ENCODE results near the gene VWF.

Gene VWF

DNA sequence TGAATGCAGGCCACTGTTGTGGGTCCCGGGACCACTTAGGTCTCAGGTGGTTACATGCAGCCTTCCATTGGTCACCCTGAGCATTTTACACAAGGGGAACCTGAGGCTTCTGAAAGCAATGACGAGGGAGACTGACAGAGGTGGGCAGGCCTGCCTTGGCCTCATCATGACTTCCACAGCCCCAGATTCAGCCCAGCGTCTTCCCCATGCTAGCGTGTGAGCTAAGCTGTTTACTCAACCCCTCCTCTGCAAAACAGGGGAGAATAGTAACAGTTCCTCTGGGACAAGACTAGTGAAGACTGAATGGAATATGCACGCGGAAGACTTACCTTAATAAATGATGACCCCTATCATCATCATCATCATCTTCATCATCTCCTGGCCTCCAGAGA is 46.8 kb downstream of the VWF start:
- no peak for DNase-seq (ENCODE audit: low read depth in 2 of 2)

DNA sequence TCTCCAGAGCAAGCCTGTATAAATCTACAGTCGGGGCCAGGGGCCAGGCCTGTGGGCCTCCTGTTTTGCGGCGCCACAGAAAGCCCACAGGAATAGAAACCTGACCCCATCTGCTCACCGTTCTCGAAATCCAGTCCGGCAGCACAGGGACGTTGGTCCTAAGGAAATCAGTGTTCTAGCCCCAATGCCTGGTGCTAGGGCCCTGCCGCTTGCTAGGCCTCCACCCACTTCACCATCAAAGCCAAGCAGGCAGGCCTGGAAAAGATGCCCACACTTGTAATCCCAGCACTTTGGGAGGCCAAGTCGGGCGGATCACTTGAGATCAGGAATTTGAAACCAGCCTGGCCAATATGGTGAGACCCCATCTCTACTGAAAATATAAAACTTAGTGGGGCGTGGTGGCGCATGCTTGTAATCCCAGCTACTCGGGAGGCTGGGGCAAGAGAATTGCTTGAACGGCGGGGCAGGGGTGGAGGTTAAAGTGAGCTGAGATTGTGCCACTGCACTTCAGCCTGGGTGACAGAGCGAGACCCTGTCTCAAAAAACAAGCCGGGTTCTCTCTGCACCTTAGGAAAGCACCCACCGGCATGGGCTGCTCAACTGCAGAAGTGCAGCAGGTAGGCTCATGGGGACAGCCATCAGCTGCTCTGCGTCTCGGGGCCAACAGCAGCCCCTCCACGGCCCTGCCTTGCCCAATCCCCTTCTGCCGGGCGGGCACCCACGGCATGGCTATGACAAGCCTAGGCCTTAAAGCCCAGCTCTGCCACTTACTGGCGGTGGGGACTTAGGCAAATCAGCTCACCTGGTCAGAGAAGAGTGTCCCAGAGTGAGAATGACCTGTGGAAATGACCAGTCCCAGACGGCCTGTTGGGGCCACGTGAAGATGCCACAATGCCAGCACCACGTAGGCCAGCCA is 47.4 kb downstream of the VWF start:
- DNase-seq (ENCODE audit: low read depth in 2 of 2), result no peak

DNA sequence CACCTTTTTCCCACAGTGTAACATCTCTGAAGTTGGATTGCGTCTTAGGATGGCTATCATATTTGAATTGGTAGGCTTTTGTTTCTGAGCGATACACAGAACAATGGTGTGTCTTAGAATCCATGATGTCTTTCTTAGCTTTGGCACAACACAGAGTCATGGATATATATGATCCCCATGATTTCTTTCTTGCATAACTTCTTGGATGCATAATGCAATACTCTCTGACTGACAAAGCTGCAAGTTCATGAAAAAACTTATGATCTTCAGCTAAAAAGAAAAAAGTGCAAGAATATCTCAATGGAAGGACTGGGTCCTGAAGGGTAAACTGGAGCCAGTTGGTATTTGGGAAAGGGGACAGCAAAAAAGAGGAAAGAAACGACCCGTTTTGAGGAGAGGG is 48.1 kb downstream of the VWF start:
- DNase-seq (ENCODE audit: low read depth in 2 of 2), result no peak

DNA sequence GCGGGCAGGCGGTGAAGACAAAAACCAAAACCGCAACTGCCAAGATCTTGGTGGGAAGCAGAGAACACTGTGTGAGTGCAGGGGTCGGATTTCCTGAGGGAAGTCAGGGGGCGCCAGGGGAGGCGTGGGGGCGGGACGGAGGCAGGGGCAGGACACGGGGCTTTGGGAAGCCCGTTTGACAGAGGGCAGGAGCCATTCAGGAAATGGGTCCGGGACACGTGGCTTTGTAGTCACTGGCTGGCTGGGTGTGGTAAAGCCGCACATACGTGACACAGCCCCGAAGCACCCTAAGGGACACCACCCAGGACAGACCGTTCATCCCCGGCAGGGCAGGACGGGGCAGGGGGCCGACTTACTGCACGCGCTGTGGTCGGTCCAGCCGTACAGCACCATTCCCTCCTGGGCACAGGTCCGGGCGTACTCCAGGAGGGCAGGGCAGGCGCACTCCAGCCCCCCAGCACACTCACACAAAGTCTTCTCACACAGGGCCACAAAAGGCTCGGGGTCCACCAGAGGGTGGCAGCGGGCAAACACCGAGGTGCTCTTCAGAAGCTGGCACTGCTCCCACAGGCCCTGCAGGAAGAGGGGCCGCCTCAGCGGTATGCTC is 49.4 kb downstream of the VWF start:
- DNase-seq (ENCODE audit: low read depth in 2 of 2), result peak in 1 of 2 experiments; percentile 39

DNA sequence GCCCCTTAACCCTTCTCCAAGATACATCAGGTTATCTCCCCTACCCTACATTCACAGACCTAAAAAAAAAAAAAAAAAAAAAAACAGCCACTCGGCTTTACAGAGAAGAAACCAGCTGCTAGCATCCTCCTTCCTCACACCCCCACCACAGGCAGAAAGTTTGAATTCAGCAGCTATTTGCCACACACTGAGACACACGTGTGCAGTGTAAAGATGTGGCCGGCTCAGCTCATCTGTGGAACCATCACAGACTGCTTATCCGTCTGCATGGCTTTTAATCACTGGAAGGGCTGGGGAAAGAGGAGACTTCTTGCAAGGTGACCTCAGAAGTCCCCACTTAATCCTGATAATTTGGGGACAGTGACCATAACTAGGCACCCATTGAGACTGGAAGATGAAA is 50.0 kb downstream of the VWF start:
- no peak for DNase-seq (ENCODE audit: low read depth in 2 of 2)

DNA sequence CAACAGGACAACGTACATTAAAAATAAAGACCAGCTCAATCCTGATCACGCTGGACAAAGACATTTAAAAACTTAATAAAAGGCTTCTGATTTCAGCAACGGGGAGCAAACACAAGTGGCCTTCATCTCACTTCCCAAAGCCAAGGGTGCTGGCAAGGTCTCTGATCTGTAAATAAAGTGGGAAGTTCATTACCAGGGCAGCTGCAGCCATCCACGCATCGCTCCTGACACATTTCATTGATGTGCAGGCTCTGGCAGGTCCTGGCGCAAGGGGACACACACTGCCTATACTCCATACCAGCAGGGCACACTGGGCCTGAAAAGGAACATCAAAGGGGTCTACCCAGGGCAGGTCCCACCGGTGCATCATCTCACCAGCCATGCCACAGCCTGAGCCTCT is 51.0 kb downstream of the VWF start:
- DNase-seq (ENCODE audit: low read depth in 2 of 2), result no peak

DNA sequence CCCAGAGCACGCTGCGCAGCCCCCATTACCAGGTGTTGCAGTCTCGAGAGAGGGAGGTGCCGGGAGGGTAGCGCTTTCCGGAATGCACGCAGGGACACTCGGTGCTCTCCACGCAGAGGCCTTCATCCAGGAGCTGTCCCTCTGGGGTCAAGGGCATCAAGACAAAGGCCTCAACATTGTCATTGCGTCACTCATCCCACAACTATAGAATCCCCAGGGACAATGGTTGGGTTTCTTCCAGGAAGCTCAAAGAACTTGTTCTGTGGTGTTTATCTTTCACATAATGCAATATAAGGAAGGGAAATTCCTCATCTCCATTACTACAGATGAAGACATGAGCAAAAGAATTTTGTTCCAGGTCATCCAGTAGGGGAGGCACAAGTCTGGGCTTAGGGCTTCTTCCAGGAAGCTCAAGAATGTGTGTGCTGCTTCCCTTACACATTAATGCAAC is 52.1 kb downstream of the VWF start:
- no peak for DNase-seq (ENCODE audit: low read depth in 2 of 2)

DNA sequence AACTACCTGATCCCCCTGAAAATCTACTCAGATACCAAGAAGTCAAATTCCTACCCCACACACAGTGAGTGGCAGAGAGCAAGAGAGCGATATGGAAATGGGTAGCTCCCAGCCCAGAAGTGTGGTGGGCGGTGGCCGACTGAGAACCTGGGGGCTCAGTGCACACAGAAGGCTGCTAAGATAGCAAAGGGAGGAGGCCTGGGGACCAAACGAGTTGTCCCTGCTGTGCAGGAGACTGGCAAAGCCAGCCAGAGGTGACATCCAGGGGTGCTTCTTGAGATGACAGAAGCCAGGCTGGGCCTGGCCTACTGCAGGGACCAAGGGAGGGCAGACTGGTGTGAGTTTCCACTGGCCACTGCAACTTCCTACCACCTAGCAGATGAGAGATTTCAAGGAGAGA is 52.9 kb downstream of the VWF start:
- DNase-seq (ENCODE audit: low read depth in 2 of 2), result no peak

DNA sequence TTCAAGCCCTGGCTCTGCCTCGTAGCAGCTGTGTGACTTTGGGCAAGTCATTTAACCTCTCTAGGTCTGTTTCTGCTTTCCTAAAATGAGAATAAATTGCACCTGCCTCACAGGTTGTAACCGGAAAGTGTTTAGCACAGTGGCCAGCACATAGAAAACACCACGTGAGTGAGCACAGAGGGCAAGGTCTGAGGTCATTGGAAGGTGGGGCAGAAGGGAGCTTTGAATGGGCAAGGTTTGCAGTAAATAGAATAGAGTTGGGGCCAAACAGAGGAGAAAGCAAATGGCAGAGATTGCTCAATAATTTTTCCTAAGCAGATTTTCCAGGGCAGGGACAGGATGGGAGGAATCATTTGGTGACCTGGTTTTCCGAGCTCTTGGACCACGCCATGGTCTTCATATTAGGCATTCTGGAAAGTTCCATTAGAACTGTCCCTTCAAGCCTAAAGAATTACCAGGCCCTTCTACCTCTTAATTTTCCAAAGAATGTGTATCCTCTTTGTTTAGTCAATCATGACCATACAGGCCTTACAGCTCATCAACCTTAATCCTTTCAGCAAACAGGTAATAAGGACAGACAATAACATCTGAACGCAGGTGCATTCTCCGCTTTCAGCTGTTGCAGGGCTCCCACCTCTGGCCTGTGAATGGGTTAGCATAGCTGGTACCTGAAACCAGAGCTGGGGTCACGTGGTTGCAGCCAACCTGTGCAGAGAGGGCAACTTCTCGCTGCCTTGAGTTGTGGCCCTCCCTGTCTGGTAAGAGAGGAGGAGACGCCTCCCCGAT is 53.8 kb downstream of the VWF start:
- DNase-seq (ENCODE audit: low read depth in 2 of 2), result no peak

DNA sequence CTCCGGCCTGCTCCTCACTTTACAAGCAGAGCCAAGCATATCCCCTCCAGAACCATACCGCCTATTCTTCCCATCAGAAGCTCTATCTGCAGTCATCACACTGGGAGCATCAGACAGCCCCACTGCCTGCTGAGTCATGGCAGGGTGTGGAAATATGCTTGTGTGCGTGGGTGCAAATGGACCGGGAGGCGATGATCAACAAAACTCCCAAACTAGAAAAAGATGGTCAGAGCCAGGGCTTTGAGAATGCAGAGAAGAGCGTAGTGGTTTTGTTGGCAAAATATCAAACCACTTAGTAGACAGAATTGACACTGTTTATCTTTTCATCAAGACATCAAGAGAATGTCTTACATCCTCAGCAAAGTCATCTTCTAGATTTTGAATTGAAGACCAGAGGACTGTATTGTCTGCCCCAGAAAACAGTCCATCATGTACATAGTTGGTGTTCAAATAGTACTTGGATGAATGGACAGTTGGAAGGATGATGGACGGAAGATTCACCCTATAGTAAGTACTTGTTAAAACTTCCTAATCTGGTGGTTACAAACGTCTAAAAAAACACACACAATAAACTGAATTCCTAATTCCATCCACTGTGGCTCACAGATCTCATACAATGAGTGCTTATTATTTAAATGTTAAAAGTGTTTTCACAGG is 54.9 kb downstream of the VWF start:
- DNase-seq (ENCODE audit: low read depth in 2 of 2), result peak in 1 of 2 experiments; percentile 32

DNA sequence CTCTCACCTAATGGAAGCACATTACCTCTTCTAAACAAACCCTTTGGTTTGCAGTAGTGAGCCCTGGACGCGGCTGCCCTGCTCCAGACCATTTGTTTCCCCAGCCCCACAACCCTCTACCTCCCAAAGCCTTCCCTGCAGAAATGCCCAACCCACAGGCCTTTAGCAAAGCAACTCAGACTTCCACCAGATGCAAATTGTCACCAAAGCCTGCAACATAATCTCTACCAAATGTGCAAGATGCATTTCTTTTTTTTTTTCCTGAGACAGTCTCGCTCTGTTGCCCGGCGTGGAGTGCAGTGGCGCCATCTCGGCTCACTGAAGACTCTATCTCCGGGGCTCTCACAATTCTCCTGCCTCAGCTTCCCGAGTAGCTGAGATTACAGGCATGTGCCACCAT is 56.2 kb downstream of the VWF start:
- DNase-seq (ENCODE audit: low read depth in 2 of 2), result no peak

DNA sequence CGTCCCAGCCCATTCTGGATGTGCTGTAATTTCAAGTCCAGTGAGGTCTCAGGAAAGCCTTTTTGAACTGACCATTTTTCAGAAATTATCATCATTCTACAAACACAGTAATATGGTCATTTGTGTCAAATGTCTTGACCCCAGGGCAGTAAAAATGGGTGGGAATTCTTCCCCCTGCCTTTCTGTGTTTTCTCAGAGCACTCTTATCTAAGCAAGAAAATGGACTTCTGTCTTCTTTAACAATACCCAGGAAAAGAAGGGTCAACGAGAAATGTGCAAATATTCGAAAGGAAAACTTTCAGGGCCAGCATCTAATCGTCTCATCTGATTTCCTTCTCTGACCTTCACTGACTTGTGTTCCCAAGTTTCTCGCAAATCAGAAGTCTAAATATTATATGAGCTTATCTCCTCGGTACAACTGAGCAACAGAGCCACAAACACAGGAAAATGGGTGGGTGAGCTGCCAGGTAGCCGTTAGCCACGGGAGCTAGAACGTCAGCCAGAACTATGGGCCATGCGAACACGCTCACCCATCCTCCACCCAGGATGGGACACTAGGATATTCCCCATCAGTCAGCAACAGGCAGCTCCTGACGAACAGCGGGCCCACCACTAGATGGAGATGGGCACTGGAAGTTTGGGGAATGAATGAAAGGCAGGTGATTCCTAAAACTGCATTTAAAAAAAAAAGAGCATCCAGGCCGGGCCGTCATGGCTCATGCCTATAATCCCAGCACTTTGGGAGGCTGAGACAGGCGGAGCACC is 57.1 kb downstream of the VWF start:
- DNase-seq (ENCODE audit: low read depth in 2 of 2), result no peak

DNA sequence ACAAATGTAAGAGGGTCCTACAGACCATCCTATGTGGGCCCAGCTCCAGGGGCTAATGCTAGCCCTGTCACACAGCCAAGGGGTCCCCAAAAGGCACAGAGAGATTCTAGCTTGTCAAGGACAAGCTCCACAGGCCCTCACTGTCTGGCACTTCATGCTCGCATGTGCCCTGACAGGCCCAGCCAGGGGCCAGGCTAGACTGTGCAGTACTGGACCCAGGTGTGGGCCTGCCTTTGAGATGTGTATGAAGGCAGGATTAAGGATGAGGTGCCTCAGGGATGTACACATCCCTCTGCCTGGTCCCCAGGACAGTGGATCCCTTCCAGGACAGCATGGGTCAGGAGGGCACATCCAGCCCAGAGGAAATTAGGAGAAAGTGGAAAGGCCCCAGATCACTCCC is 57.8 kb downstream of the VWF start:
- DNase-seq (ENCODE audit: low read depth in 2 of 2), result no peak

DNA sequence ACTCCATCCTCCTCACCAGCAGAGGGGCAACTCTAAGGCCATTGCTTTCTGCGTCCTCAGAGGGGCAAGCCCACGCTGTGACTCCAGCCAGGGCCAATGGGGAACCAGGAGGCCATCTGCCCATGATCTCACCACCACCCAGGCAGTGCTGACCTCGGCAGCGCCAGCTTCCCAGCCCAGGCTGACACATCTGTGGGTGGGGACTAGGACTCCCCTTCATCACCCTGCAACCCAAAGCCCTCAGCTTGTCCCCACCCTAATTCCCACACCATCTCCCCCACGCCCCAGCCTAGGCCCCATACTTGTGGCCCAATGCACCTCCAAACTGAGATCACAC is 58.6 kb downstream of the VWF start:
- DNase-seq (ENCODE audit: low read depth in 2 of 2), result no peak

DNA sequence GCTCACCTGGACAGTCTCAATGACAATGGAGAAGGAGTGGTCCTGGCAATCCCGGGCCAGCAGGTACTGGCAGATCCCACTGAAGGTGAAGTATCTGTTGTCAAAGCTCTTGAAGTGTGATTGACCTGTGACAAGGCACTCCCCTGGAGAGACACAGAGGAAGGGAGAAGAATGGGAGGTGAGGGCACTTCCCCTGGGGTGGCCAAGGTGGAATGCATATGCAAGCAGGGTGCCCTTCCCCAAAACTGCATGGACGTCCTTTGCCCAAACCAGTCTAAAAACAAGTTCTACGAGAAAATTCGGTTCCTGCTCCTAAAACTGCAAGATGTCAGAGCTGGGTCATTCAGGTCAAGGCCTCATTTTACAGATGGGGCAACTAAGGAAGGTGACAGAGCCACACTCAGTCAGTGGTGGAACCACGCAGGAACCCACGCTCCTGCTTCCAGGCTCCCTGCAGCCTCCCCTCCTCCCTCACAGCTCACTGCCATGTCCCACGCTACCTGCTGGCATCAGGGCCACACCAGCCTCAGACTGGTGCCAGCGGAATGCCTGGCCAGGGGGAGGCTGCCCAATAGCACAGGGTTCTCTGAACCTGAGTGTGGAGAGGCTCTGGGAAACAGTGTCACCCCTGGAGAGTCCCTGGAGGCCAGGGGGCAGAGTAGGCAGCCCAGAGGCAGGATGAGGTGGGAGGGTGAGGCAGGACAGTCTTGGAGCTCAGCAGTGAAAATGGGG is 59.2 kb downstream of the VWF start:
- no peak for DNase-seq (ENCODE audit: low read depth in 2 of 2)

DNA sequence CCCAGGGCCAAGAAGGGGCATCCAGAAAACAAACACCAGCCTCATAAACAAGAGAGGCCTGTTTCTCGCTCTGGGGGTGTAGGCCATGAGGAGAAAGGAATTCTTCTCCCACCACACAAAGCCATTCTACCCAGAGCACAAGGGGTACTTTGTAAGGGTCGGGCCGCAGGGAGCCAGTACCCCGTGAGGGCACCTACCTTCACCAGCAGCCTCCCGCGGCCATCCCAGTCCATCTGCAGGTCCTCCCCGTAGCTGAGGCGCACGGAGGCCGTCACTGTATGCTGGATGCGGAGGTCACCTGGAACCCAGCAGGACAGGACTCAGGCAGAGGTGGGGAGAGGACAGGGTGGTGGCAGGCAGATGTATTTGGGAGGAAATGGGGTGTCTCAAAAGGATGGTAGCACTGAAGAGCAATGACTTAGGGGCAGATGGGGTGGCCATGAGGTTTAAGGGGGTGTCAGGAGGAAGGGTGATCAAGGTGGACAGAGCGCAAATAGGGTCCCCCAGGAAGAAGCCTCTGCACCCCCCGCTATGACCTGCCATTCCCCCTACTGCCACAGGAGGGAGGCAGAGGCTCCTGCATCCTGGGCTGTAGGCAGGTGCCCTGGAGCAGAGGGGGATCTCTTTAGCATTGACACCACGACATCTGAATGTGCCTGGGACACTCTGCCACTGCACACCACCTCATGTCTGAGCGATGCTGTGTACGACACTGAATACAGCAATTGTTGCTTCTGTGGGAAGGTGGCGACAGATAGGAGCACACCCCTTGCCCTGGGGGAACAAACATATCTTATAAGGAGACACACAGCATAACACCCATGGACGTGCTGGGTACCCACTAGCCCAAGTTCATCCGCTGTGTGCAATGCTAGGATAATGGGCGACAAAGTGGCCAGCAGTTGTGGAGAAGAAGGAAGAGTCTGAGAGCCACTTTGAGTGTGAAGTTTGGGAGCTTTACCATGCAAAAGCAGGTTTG is 61.4 kb downstream of the VWF start:
- peak in 1 of 2 experiments; percentile 40 for DNase-seq (ENCODE audit: low read depth in 2 of 2)

DNA sequence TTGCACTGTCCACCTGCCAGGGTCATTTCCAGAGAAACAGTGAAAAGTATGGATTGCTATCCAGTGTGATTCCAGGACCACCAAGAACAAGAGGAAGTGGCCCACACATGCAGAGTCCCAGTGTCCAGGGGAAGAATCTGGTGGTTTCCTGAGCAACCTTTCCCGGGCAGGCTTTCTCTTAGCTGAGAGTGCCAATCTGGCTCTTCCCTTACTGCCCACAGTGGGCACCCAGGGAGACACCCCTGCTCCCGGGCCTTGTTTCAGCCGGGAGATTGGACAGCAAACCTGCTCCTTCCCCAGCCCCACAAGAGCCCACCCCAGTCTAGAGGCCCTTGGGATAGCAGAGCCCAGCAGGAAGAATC is 62.1 kb downstream of the VWF start:
- DNase-seq (ENCODE audit: low read depth in 2 of 2), result no peak

DNA sequence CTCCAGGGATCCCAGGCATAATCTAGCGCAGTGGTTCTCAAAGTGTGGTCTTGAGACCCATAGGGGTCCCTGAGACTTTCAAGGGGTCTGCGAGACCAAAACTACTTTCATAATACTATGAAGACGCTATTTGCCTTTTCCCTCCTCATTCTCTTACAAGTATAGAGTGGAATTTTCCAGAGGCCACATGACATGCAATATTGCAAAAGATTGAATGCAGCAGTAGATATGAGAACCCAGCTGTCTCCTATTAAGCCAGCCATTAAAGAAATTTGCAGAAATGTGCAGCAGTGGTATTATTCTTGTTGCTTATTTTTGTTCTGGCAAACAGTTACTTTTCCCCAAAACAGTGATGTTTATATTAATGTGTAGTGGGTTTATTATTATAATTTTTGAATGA is 62.8 kb downstream of the VWF start:
- no peak for DNase-seq (ENCODE audit: low read depth in 2 of 2)

DNA sequence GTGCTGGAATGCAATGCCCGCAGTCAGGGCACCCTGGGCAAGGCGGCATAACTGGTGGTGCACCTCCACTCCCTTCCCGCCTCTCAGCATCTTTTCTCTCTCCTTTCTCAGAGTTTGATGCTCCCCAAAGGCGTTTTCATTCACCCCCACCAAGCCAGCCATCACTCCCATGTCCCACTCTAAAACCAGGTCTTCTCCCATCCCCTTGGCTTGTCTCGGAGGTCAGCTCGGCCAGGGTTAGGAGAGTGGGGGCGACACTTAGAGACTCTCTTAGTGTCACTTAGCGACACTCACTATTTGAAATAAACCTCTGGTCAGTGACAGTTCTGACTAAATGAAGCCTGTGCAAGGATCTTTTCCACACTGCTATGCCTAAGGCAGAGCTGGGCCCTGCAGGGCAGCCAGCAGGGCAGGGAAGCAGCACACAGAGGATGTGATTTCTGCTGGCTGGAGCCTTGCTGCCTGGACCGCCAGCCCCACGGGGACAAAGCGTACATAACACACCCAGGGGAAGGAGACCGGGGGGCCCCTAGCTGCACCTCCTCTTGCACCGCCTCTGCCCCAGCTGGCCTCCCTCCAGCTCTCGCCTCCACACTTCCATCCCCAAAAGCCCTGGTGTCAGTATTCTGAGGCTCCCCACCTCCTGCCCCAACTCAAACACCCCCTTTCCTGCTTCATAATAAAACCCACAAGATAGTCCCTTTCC is 64.5 kb downstream of the VWF start:
- DNase-seq (ENCODE audit: low read depth in 2 of 2), result no peak
